A549 (cell line): ENCODE results near the gene NPTXR.

ENCODE experiments used
- BHLHE40 ChIP-seq: IDR thresholded peaks from 2 replicates; pipeline ENCODE4 v1.6.1; 2012; ENCODE audit warnings: low read depth, low read length, inconsistent platforms
- CBX2 ChIP-seq: fragments of 200-600 bp; sonication (generic); IDR thresholded peaks from 2 replicates; pipeline ENCODE4 v1.6.1; 2016; ENCODE audit warnings: low read depth, mild to moderate bottlenecking, borderline replicate concordance
- CEBPB ChIP-seq, 2 experiments: fragments of >200 bp in 1 of 2; sonication (Bioruptor Twin) in 1 of 2; formaldehyde crosslinking in 1 of 2; IDR thresholded peaks; 2 replicates each; pipeline ENCODE4 v1.6.1; 2012 to 2016
- CHD4 ChIP-seq: fragments of 200-600 bp; sonication (generic); IDR thresholded peaks from 2 replicates; pipeline ENCODE4 v1.6.1; 2016; ENCODE audit warnings: antibody characterized with exemption, mild to moderate bottlenecking, borderline replicate concordance
- CTCF ChIP-seq: fragments of >200 bp; sonication (Bioruptor Twin); formaldehyde crosslinking; IDR thresholded peaks from 3 replicates; pipeline ENCODE4 v1.5.1; 2016
- ESRRA ChIP-seq: fragments of 150-350 bp; IDR thresholded peaks from 2 replicates; pipeline ENCODE4 v1.6.1; 2014; ENCODE audit warnings: mild to moderate bottlenecking, low read length, borderline replicate concordance
- HOXB13 ChIP-seq: fragments of 250-450 bp; sonication (Bioruptor Pico); IDR thresholded peaks from 2 replicates; pipeline ENCODE4 v1.5.0; 2020; ENCODE audit warnings: low read depth, mild to moderate bottlenecking, moderate library complexity
- KDM5A ChIP-seq: fragments of 200-600 bp; sonication (generic); IDR thresholded peaks from 2 replicates; pipeline ENCODE4 v1.6.1; 2016; ENCODE audit warnings: antibody characterized with exemption, mild to moderate bottlenecking
- PHF8 ChIP-seq: fragments of 200-600 bp; sonication (generic); IDR thresholded peaks from 2 replicates; pipeline ENCODE4 v1.6.1; 2016; ENCODE audit warnings: low read depth, mild to moderate bottlenecking, antibody characterized with exemption, moderate library complexity, borderline replicate concordance
- POLR2A ChIP-seq: IDR thresholded peaks from 2 replicates; pipeline ENCODE4 v1.6.1; 2012; ENCODE audit warnings: mild to moderate bottlenecking, low read length
- RAD21 ChIP-seq, 2 experiments: fragments of >200 bp in 1 of 2; sonication (Bioruptor Twin) in 1 of 2; formaldehyde crosslinking in 1 of 2; IDR thresholded peaks in 1 of 2; conservative IDR thresholded peaks in 1 of 2; 2 replicates in 1 of 2; 3 replicates in 1 of 2; pipeline ENCODE4 v1.6.1; 2012 to 2018; ENCODE audit warnings: inconsistent platforms in 1 of 2
- RCOR1 ChIP-seq: fragments of 150-350 bp; IDR thresholded peaks from 2 replicates; pipeline ENCODE4 v1.6.1; 2014; ENCODE audit warnings: antibody characterized with exemption, low read length, low read depth
- RFX5 ChIP-seq: fragments of 450-650 bp; IDR thresholded peaks from 2 replicates; pipeline ENCODE4 v1.7.1; 2014; ENCODE audit warnings: antibody characterized with exemption, mild to moderate bottlenecking, moderate library complexity
- ZSCAN20 ChIP-seq: fragments of 250-450 bp; sonication (Bioruptor Pico); IDR thresholded peaks from 2 replicates; pipeline ENCODE4 v1.8.0; 2022; ENCODE audit warnings: mild to moderate bottlenecking, moderate library complexity

- TF ChIP-seq HOXB13 (CRISPR knock-in tag) (no peak), CTCF (peak; percentile 34; the same call in 2 of the 3 replicates), RFX5 (no peak), PHF8 (no peak; the same call in 1 of the 2 replicates), POLR2A (no peak), CHD4 (no peak), BHLHE40 (no peak), RCOR1 (no peak), RAD21 (conservative IDR thresholded peaks at IDR 0.05 in 1 of 2, IDR thresholded peaks at IDR 0.05 in 1 of 2) (peak in 1 of 2 experiments; percentile 45; a peak in 2 of 5 replicates), KDM5A (no peak), CEBPB (IDR thresholded peaks at IDR 0.05) (no peak), ZSCAN20 (no peak), CBX2 (no peak), ESRRA (no peak)
These were observed 599 bp downstream of the NPTXR start for GRCh38 chr22:38843201-38843656.
